Measurements from ENCODE around the gene NMU. TPM values are rescaled to one million over a fixed set of nuclear protein-coding genes. Genes with fewer than 3 reads are reported as not detected.
A peak's percentile ranks its signal among the peaks of the same experiment; 100 is the strongest.

Gene NMU
- total and polyA plus RNA-seq, 9 of the 15 experiments (the other 6 are each of a cell fraction or from before 2014, with no cell fraction given), result 73.8 to 846 (median 599) TPM

DNA sequence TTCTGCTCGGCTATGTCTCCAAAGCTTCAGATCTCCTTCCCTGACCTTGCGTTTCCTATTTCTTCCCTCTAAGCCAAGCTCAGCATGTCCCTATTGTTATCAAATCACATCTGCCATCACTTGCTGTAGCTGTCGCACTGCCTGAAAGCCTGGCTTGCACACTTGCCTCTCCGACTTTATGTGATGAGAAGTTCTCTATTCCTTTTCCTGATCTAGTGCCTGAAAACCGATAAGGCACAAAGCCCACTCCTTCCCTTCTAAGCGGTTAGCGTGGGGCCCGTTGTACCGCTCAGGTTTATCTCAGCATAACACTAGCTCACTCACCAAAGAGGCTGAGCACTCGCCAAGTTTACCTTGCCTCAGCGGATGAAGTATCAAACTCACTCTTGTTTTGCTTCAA is 816 bp downstream of the NMU start (continued):
- TF ChIP-seq, protein P1, sequence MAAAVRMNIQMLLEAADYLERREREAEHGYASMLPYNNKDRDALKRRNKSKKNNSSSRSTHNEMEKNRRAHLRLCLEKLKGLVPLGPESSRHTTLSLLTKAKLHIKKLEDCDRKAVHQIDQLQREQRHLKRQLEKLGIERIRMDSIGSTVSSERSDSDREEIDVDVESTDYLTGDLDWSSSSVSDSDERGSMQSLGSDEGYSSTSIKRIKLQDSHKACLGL (CRISPR knock-in tag; IDR thresholded peaks at IDR 0.05; ENCODE audit: borderline replicate concordance, poor library complexity, severe bottlenecking), result no peak
- TF ChIP-seq SMARCA5 (IDR thresholded peaks at IDR 0.05), result no peak
- no peak for TF ChIP-seq HES1 (IDR thresholded peaks at IDR 0.05; ENCODE audit: low read depth)
- no peak for TF ChIP-seq CBX3 (IDR thresholded peaks at IDR 0.05; ENCODE audit: borderline replicate concordance in 1 of 2, low read length in 2 of 2)
- no peak for TF ChIP-seq ELF4 (CRISPR knock-in tag; IDR thresholded peaks at IDR 0.05)
- no peak for TF ChIP-seq ZBTB8A (IDR thresholded peaks at IDR 0.05; ENCODE audit: partially characterized antibody)
- no peak for TF ChIP-seq POLR2H (tag; IDR thresholded peaks at IDR 0.05; ENCODE audit: low read depth)
- no peak for TF ChIP-seq ELK1 (CRISPR knock-in tag; IDR thresholded peaks at IDR 0.05)
- TF ChIP-seq ZBTB9 (CRISPR knock-in tag; IDR thresholded peaks at IDR 0.05), result no peak
- TF ChIP-seq TCF7L2 (IDR thresholded peaks at IDR 0.05; ENCODE audit: low read depth, low read length), result no peak
- no peak for TF ChIP-seq BHLHE40 (IDR thresholded peaks at IDR 0.05; ENCODE audit: low read length)
- TF ChIP-seq ARID1B (IDR thresholded peaks at IDR 0.05), result peak; percentile 60
- no peak for TF ChIP-seq ZNF224 (CRISPR knock-in tag; IDR thresholded peaks at IDR 0.05)
- TF ChIP-seq MNT (conservative IDR thresholded peaks at IDR 0.05), result peak in 1 of 2 experiments; percentile 12; a peak in 2 of 4 replicates
- no peak for TF ChIP-seq BRCA1 (IDR thresholded peaks at IDR 0.05)
- no peak for TF ChIP-seq BRCA1 (CRISPR knock-in tag; IDR thresholded peaks at IDR 0.05)
- no peak for TF ChIP-seq BRD9 (IDR thresholded peaks at IDR 0.05; ENCODE audit: low read depth, partially characterized antibody)
- no peak for TF ChIP-seq NEUROD1 (IDR thresholded peaks at IDR 0.05; ENCODE audit: borderline replicate concordance, low read depth, low read length, partially characterized antibody)

Measured in K562 (cell line).